Hepatocyte (in vitro differentiated cells): ENCODE measurements around the gene ARHGAP22.

Experiments
- CTCF ChIP-seq: fragments of 200-600 bp; sonication (generic); IDR thresholded peaks from 2 replicates; pipeline ENCODE4 v1.5.1; 2016; ENCODE audit warnings: antibody characterized with exemption, mild to moderate bottlenecking; ENCODE audit not compliant: poor library complexity
- EZH2phosphoT487 ChIP-seq: fragments of 200-600 bp; sonication (generic); IDR thresholded peaks from one replicate; pipeline ENCODE4 v1.6.1; 2018; ENCODE audit warnings: antibody characterized with exemption, mild to moderate bottlenecking, low read depth, moderate library complexity; ENCODE audit not compliant: unreplicated experiment, severe bottlenecking

DNA sequence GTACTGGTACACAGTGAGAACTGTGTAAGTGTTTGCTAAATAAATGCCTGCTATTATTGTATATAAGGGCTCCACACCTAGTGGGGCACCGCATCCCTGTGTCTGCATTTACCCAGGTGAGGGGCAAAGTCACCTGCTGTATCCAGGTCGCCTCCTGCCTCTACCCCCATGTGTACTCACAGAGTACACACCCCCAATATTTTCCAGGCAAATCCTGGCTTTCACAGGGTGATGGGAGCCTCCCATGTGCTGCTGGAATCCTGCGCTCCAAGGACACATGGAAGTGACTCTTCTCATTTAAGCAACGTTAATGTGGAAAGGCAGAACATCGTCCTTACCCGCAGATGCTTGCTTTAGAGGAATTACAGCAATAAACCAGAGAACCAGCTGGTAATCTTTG lies 48.2 kb downstream of the ARHGAP22 start:
- no peak for TF ChIP-seq CTCF
- TF ChIP-seq EZH2phosphoT487 = no peak
